ENCODE data around the gene TADA1.

- TF ChIP-seq, protein P1, sequence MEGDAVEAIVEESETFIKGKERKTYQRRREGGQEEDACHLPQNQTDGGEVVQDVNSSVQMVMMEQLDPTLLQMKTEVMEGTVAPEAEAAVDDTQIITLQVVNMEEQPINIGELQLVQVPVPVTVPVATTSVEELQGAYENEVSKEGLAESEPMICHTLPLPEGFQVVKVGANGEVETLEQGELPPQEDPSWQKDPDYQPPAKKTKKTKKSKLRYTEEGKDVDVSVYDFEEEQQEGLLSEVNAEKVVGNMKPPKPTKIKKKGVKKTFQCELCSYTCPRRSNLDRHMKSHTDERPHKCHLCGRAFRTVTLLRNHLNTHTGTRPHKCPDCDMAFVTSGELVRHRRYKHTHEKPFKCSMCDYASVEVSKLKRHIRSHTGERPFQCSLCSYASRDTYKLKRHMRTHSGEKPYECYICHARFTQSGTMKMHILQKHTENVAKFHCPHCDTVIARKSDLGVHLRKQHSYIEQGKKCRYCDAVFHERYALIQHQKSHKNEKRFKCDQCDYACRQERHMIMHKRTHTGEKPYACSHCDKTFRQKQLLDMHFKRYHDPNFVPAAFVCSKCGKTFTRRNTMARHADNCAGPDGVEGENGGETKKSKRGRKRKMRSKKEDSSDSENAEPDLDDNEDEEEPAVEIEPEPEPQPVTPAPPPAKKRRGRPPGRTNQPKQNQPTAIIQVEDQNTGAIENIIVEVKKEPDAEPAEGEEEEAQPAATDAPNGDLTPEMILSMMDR (IDR thresholded peaks at IDR 0.05), result no peak
- TF ChIP-seq POLR2A (IDR thresholded peaks at IDR 0.05), result no peak
Measured at GRCh38 chr1:166839600-166840308, 36.3 kb downstream of the TADA1 start.

Data from esophagus squamous epithelium (tissue), 4 donors.